ENCODE measurements around the gene RYR2.

RYR2 gene

DNA sequence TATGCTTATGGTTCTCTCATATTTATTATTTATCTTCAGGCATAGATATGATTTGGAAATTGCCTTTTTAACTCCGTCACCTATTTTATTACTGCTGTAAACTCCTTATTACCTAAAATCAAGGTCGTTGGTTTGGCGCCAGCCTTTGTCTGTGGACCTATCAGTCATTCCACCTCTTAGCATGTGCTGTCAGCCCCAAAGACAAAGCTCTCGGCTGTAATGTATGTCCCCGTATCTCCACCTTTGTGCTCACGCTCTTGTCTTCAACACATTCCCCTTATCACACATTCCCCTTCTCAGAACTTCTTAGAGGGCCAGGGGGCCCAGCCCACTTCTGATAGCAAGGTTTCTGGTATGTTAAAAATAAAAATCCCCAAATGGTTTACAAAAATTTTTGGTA, 342.2 kb downstream of the RYR2 start:
- DNase-seq, result no peak

DNA sequence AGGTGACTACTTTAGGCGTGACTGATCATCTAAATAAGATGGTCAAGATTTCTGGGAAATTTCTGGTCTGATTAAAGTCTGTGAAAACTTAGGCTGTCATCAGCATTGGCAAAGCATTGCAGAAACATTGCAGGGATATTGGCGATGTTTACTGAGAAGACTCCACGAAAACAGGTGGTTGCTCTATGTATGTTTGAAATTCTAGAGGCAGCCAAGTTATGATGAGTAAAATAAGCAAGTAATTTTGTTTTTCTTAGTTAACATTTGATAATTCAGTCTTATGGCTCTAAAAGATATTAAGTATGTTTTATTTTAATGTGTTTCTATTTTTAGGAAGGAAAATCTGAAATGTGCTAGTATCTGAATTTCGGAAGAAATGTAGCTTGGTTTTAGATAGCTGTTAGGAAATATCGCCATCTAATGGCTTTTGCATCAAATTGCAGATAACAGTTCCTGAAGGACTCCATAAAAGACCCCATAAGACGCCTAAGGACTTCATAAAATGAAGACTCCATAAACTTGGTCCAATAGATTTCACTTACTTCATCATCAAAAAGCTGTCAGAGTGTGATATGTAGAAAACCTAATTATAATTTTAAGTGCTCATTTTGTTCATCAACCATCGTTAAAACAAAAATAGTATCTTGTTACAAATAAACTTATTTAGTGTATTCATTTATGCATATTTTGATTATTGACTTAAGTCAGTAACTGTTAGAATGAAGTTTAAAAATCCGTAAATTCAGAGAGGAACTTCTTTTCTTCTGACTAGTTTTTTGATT, 344.6 kb downstream of the RYR2 start:
- no peak for DNase-seq

DNA sequence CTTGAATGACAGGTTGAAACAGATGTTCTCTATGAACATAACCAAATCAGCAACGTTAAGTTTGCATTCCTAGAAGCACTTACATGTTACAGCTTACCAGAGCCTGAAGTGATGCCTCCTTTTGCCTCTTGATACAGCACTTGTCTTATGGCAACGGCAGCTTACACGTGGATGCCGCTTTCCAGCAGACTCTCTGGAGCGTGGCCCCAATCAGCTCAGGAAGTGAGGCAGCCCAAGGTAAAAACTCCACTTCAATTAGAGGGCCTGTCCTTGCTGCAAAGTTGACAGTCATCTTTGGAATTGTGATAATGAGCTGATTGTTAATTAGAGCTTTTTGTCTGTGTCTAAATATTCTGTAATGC, 345.1 kb downstream of the RYR2 start:
- DNase-seq, result no peak

DNA sequence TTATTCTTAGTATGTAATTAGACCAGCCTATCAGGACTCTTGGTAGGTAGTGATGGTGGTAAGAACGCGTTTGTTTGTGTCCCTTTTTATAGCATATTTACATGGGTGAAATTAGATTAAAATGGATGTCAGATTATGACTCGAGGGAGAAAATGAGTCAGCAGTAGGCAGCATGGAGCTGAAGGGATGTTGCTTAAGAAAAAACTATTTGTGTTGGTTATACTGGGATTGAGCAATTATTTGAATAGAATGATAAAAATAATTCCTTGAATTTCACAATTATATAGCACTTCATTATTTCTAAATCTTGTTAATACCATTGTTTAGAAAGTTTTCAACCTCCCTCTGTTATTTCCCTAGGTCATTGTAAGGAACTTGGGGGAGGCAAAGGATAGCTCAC, 348.8 kb downstream of the RYR2 start:
- DNase-seq, result no peak

DNA sequence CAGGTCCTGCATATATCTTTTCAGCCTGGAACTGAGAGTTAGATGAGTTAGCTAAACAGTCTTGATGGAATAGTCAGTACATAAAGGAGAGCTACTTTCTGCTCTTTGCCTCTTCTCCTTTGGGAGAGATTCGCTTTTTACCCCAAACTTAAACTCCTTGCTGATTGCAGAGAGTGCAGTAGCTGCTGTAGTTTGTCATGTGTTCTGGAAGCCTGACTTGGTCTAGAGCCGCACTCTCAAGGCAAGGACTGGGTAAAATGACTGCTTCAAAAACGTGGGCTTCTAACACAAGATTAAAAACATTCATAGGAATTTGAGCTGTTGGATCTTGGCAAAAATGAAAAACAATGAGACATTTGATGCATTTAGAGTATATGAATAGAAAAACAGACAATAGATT, 351.6 kb downstream of the RYR2 start:
- DNase-seq, result no peak

DNA sequence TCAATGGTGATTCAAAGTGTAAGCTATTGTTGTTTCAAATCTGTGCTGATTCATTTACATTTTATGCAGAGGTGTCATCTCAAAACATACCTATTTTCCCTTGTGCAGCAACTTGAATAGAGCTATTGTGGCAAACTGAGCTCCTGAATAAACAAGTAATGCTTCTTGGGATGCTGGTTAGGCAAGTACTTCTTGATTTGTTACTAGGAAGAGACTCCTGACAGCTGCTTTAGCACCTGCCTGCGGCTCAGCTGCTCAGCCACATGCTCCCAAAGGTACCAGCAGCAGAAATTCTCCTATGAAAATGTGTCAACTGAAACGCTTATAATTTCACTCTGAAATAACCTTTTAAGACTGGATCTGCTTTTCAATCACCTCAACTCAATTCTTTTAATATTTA, 352.3 kb downstream of the RYR2 start:
- no peak for DNase-seq

DNA sequence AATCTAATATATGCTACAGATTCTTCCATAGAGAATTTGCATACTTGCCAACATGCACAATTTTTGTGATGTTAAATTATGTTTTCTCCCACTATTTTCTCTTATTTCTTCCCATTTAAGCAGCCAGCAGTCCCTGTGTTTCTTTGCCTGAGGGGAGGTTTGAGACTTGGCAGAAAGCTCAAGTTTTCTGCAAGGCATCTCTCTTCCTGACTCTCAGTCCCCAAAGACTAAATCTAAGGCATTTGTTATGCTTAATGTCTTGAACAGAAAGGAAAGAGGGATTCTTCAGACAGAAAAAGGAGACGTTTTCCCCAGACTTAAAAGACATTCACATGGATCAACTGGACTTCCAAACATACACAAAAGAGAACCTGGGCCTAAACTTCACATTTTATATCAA, 354.4 kb downstream of the RYR2 start:
- DNase-seq, result no peak

DNA sequence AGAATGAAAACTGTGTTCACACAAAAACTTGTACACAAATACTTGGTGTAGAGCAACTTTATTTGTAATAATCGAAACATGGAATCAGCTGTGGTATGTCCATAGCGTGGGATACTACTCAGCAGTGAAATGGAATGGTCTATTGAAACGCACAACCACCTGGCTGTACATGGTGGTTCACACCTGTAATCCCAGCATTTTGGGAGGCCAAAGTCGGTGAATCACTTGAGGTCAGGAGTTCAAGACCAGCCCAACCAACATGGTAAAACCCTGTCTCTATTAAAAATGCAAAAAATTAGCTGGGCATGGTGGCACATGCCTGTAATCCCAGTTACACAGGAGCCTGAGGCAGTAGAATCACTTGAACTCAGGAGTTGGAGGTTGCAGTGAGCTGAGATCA, 356.8 kb downstream of the RYR2 start:
- no peak for DNase-seq

DNA sequence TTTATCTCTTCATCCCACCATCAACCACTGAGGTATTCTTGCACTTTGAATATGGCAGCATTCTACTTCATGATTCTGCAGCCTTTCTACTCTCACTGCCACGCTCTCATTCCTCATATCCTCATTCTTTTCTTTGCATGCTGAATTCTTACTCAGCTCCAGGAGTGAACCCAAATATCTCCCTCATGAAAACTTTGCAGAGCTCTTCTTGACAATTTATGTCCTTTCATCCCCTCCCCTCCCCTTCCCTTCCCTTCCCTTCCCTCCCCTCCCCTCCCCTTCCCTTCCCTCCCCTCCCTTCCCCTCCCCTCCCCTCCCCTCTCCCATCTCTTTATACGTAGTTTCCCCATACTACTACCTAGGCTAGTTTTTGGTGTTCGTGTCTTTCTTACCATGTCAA, 363.9 kb downstream of the RYR2 start:
- no peak for DNase-seq

DNA sequence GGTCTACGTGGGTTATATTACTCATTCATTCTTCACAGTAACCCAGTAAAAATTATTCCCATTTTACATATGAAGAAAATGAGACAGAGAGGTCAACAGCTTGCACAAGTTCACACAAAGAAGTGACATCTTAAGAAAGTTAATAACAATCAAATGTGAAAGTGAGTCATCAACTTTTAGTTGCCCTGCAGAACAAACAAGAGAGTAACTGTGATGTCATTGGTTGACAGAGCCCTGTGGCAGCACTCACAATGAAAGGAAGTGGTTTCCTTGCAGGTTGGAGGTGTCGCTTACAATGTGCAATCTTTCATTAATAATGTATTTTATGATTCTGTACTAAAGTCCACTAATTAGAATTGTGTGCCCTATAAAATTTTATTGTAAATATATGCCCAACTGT, 369.6 kb downstream of the RYR2 start:
- peak; percentile 16 for DNase-seq

DNA sequence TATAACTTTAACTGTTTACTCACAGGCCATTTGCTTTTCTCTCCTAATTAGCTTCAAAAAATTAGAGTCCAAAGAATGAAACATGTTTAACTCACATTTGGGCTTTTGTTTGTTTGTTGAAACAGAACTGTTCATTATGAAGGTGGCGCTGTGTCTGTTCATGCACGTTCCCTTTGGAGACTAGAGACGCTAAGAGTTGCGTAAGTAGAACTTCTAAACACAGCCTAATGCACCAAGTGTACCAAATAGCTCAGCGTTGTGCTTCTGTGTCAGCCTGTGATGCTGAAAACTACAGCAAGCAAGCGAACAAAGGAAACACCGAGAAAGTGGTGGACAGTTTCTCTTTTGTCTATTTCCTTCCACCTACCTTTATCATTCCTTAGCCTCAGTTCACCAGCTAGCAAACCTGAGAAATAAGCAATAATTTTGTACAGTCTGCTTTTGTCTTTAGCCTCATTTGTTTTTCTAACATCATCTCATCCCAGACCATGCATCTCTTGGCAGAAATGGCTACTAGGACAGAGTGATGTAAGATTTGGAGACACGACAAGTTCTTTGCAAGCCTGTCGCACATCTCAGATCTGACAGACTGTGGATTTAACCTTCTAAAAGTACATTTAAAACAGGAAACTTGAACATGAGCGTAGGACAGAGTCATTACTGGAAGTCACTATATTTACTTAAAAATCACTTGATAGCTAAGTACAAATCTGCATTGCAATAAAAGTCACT, 375.1 kb downstream of the RYR2 start:
- no peak for DNase-seq

DNA sequence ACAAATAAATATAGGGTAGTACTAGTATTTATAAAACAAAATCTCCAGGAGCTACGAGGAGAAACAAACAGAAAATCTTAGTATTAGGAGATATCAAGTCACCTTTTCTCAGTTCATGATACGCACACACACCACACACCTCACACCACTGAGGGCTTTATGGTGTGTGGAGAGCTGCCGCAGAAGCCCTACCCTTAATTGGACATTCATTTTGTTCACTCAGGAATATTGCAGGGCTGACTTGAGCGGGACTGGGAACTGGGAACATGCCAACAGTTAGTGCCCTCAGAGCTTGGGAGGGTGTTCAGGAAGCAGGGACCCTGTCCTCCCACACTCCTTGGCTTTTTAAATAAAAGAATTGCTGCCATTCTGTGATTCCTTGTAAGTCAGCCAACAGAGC, 386.8 kb downstream of the RYR2 start:
- DNase-seq, result no peak

DNA sequence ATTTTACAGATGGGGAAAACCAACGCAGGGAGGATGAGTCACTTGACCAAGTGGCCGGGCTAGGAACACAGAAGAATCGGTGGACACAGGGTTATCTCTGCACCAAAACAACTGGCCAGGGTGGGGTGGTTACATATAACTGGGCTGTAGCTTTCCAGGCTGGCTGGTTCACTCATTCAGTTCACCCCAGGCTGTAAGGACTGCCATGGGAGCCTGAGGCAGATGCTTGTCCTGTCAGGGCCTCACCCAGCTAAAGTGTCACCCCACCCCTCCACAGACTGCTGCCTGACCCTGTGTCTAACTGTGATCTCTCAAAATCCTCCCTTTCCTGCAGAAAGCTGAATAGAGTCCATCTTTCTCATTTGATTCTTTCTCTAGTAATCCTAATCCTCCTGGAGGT, 387.3 kb downstream of the RYR2 start:
- no peak for DNase-seq

DNA sequence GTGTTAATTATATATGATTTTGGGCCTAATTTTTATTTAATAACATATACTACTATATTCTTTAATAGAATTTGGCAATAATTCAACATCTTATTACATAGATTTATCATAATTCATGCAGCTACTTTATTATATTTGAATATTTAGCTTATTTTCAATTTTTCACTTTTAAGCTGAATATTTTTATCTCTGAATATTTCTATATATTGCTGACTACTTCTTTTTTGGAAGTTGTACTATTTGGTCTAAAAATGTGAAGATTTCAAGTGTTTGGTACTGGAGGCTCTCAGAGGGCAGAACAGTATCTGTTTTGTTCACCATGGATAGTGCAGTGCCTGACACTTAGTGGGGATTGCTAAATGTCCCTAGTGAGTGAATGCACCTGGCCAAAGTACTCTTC, 389.5 kb downstream of the RYR2 start:
- no peak for DNase-seq

DNA sequence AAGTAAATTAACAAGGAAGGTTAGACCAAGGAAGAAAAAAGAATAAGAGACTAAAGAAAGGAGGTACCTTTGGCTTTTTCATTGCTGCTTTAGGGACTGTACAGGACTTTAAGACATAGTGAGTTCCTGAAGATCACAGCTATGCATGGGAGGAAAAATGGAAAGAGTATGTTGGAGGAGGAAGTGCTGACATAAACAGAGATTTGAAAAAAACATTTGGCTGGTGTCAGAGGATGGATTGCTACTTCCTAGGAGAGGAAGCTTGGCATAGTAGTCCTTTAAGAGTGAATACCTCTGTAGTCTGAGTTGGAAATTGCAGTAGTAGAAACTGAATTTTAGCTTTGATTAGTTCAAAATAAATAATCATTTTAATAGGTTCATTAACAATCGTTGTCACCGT, 398.4 kb downstream of the RYR2 start:
- DNase-seq, result no peak

DNA sequence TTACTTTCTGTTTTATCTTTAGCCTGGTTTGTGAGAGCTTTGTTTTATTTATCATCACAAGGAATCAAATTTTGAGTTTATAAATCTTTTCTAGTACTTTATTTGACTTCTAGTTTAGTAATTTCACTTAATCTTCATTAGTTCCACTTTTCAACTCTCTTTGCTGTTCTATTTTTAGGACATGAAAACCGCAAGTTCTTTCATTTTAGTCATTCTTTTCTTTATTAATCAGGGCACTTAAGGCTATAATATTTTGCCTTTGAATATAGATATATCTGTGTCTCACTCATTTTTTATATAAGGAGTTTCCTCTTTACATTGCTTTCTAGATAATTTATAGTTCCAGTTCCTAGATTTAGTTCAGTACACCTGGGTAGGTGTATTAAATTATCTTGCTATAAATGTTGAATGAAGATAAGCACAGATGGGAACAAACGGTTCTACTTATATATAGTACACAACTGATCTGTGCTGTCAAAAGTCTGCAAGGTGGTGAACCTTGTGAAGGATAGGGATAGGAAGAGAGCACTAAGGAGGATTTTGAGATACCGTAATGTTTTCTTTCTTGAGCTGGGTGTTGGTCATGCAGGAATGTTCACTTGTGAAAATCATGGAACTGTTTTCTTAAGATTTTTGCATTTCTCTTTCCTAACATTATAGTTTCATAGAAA, 402.3 kb downstream of the RYR2 start:
- DNase-seq, result no peak

DNA sequence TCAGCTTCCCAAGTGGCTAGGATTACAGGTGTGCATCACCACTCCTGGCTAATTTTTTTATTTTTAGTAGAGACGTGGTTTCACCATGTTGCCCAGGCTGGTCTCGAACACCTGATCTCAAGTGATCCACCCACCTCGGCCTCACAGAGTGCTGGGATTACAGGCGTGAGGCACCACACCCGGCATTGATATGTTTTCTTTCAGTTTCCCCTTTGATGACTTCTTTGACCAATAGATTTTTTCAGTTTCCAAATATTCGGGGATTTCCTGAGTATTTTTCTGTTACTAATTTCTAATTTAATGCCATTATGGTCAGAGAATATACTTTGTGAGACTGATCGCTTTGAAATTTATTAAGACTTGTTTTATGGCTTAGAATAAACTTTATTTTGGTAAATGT, 406.1 kb downstream of the RYR2 start:
- no peak for DNase-seq

DNA sequence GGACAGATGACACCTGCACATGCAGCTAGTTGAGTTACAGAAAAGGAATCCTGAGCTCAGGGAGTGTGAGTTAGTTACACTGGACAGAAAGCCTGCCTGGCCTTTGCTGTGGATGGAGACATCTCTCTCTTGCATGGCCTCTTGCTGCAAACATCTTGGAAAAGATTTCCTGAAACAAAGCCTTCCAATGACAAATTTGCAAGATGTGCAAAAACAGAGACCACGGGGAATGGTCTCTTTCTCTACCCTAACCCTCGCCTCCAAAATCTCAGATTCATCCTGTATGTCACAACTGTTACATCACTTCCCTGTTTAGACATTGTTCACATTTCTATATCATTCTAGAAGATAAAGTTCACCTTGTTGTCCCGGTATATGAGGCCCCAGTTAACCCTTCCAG, 415.6 kb downstream of the RYR2 start:
- no peak for DNase-seq

DNA sequence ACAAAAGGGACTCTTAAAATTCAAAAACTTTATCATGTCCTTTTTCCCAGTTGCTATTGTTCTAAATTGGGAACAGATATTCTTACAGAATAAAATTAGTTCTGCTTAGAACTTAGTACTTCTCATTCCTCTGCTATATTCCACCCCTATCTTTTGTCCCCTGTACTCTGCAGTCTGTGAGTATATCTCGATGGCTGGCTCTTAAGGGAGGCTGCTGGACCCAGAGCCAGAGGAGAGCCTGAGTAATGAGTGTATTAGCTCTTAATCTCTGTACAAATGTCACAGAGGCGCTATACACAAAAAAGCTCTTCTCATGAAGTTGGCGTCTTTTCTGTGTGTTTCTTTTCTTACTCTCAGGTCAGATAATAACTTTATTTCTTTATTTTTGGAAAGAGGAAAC, 425.3 kb downstream of the RYR2 start:
- DNase-seq, result no peak

DNA sequence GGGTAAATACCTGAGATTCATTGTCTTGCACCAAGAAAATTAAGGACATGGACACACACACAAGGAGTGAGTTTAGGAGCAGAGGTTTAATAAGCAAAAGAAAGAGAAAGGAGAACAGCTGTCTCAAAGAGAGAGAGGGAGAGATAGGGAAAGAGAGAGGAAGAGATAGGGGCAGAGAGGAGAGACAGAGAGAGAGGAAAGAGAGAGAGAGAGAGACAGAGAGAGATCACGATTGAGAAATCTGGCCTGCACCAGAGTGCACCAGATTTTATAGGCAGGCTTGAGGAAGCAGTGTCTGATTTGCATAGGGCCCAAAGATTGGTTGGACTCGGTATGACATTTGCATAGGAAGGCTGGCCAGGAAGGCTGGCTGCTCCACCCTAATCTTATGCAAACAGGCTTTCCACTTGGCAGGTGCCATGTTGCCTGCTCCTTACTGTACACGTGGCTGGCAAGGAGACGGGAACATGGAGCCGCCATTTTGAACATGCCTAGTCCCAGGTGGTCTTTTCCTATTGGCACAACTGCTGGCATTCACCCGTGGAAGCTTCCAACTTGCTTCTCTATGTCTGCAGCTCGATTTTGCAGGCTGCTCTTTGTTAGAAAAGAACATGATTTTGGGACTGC, 428.8 kb downstream of the RYR2 start:
- no peak for DNase-seq

DNA sequence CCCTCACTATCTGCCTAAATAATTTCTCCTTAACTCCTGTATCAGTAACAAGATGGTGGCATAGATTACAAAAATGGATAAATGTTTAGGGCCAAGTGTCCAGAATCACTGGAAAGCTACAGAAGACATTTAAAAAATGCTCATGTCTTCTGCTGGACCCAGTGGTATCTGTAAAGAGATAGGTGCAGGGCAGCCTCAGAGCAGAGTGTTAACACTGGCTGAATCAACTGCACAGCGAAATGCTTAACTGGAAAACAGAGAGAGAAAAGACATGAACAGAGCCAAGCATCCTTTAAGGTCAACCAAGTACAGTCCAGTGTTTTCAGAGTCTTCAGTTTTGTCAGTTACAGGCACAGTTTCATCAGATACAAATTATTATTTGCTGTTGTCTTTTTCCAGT, 429.4 kb downstream of the RYR2 start:
- no peak for DNase-seq

DNA sequence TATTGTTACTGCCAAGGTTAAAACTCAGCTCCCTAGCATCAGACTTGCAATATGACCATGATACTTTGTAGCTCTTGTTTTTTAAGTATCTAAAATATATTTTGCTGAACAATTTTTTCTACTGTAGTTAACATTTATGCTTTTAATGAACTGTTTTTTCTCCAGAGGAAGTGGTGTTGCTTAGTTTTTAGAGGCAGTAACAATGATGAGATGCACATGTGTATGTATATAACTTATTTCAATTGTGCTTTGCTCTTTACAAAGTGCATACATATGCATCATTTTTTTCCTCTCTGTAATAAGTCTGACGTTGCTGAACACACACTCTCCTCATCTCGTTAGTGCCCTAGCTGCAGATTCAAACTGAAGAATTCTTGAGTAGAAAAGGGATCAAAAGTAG, 430.0 kb downstream of the RYR2 start:
- DNase-seq, result no peak

DNA sequence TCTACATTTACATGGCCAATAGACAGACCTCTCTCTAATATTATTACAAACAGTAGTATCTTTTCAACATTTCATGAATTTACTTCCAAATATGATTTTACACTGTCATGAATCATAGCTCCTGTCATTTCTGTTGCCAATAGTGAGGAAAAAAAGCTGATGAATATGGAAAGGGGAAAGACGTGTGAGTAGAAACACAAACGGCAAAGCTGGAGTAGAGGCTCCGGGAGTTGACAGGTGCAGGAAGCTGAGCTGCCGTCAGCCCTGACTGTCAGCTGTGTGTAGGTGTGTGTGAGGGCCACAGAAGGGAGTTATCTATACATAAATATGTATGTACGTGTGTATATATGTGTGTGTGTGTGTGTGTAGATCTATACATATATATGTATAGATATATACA, 431.9 kb downstream of the RYR2 start:
- DNase-seq, result no peak

DNA sequence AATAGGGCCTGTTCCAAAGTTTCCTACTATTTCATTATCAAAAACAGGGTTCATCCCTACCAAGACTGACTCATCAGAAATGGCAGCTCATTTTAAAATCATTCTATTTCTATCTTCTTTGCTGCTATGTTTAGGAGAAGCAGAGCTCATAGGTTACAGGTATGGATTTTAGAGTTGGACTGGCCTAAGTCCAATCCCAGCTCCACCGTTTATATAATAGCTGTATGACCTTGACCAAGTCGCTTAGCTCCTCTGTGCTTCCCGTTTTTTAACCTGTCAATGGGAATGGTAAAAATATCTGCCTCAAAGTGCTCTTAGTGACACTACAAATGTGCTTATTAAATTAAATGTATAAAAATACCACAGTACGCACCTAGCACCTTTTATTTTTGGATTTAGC, 436.1 kb downstream of the RYR2 start:
- no peak for DNase-seq
